CD4-positive, alpha-beta T cell treated with Interferon gamma for 1 hour (primary cell): Measurements from ENCODE around the gene TRDN.
"Not testable (repeated sequence)": the region's sequence is repeated elsewhere in the genome, so short reads cannot be mapped to it uniquely, and the experiment has no call there.

Experiments
- DNase-seq: peaks from one replicate; pipeline ENCODE4 v3.0.0-alpha.2; 2020

The TRDN gene

GRCh38 chr6:123489589-123489988 lies 147.2 kb downstream of the TRDN start:
- DNase-seq: no peak

GRCh38 chr6:123480986-123481385 lies 155.8 kb downstream of the TRDN start:
- DNase-seq: no peak

GRCh38 chr6:123472025-123472702 lies 164.6 kb downstream of the TRDN start:
- DNase-seq: not testable (repeated sequence)

- no peak for DNase-seq
Measured at GRCh38 chr6:123467392-123467791, 169.4 kb downstream of the TRDN start.

GRCh38 chr6:123462152-123462551 lies 174.6 kb downstream of the TRDN start:
- no peak for DNase-seq

GRCh38 chr6:123458218-123458617 lies 178.5 kb downstream of the TRDN start:
- no peak for DNase-seq

- no peak for DNase-seq
Measured at GRCh38 chr6:123456836-123457235, 179.9 kb downstream of the TRDN start.

- no peak for DNase-seq
Measured at GRCh38 chr6:123454448-123454847, 182.3 kb downstream of the TRDN start.

- not testable (repeated sequence) for DNase-seq
Measured at GRCh38 chr6:123453071-123453470, 183.7 kb downstream of the TRDN start.

GRCh38 chr6:123448306-123448884 lies 188.4 kb downstream of the TRDN start:
- no peak for DNase-seq

GRCh38 chr6:123447315-123447937 lies 189.3 kb downstream of the TRDN start:
- DNase-seq: no peak

GRCh38 chr6:123439371-123439770 lies 197.4 kb downstream of the TRDN start:
- DNase-seq: no peak

GRCh38 chr6:123434186-123434585 lies 202.6 kb downstream of the TRDN start:
- no peak for DNase-seq

GRCh38 chr6:123430970-123431369 lies 205.8 kb downstream of the TRDN start:
- no peak for DNase-seq

GRCh38 chr6:123427008-123427407 lies 209.7 kb downstream of the TRDN start:
- no peak for DNase-seq

GRCh38 chr6:123423130-123423529 lies 213.6 kb downstream of the TRDN start:
- DNase-seq: no peak

GRCh38 chr6:123420512-123420911 lies 216.2 kb downstream of the TRDN start:
- no peak for DNase-seq

- DNase-seq: no peak
Measured at GRCh38 chr6:123418071-123418470, 218.7 kb downstream of the TRDN start.

GRCh38 chr6:123417535-123417934 lies 219.2 kb downstream of the TRDN start:
- DNase-seq: no peak

- DNase-seq: no peak
Measured at GRCh38 chr6:123415844-123416468, 220.8 kb downstream of the TRDN start.

- DNase-seq: no peak
Measured at GRCh38 chr6:123404975-123405374, 231.8 kb downstream of the TRDN start.

GRCh38 chr6:123402052-123402451 lies 234.7 kb downstream of the TRDN start:
- no peak for DNase-seq

- DNase-seq: no peak
Measured at GRCh38 chr6:123398072-123398471, 238.7 kb downstream of the TRDN start.

GRCh38 chr6:123393331-123393730 lies 243.4 kb downstream of the TRDN start:
- DNase-seq: no peak
